Loucy (cell line): ENCODE measurements around the gene ARHGEF10L.

Experiments
- H2AFZ ChIP-seq: fragments of 200-600 bp; sonication (generic); 2 replicates; pipeline ENCODE4 v1.6.0; 2016; ENCODE audit warnings: antibody characterized with exemption, mild to moderate bottlenecking, low read length, moderate library complexity
- H3F3A ChIP-seq: fragments of 200-600 bp; 2 replicates; pipeline ENCODE4 v1.6.0; 2016; ENCODE audit warnings: antibody characterized with exemption, low read depth, mild to moderate bottlenecking
- H3K27me3 ChIP-seq: fragments of 200-600 bp; sonication (generic); 2 replicates; pipeline ENCODE4 v1.6.1; 2014; ENCODE audit warnings: low read length, mild to moderate bottlenecking; ENCODE audit not compliant: insufficient read depth, poor library complexity, severe bottlenecking
- H3K36me3 ChIP-seq: fragments of 200-600 bp; sonication (generic); 2 replicates; pipeline ENCODE4 v1.6.1; 2016; ENCODE audit warnings: low read length; ENCODE audit not compliant: insufficient read depth
- H3K4me1 ChIP-seq: fragments of 200-600 bp; sonication (generic); 2 replicates; pipeline ENCODE4 v1.5.1; 2014; ENCODE audit warnings: low read length, mild to moderate bottlenecking; ENCODE audit not compliant: insufficient read depth, poor library complexity, severe bottlenecking
- H3K4me2 ChIP-seq: fragments of 200-600 bp; sonication (generic); 2 replicates; pipeline ENCODE4 v1.6.0; 2014; ENCODE audit warnings: antibody characterized with exemption, low read length, low read depth, mild to moderate bottlenecking; ENCODE audit not compliant: poor library complexity, severe bottlenecking
- H3K4me3 ChIP-seq: fragments of 200-600 bp; sonication (generic); 2 replicates; pipeline ENCODE4 v1.5.1; 2014; ENCODE audit warnings: low read length, mild to moderate bottlenecking, mixed read lengths; ENCODE audit not compliant: poor library complexity, severe bottlenecking
- H3K79me2 ChIP-seq: fragments of 200-600 bp; sonication (generic); 2 replicates; pipeline ENCODE4 v1.6.1; 2014; ENCODE audit warnings: low read length; ENCODE audit not compliant: insufficient read depth
- H3K9ac ChIP-seq: fragments of 200-600 bp; sonication (generic); 2 replicates; pipeline ENCODE4 v1.6.0; 2014; ENCODE audit warnings: mild to moderate bottlenecking, low read depth, low read length, moderate library complexity; ENCODE audit not compliant: poor library complexity, severe bottlenecking
- H3K9me2 ChIP-seq: fragments of 200-600 bp; sonication (generic); replicated peaks from 2 replicates; pipeline ENCODE4 v1.6.1; 2016; ENCODE audit warnings: low read depth, low read length, mixed read lengths
- H3K9me3 ChIP-seq: fragments of 200-600 bp; sonication (generic); 2 replicates; pipeline ENCODE4 v1.6.1; 2014; ENCODE audit warnings: mild to moderate bottlenecking, antibody characterized with exemption, low read length, low read depth; ENCODE audit not compliant: insufficient read depth
- H4K20me1 ChIP-seq: fragments of 200-600 bp; sonication (generic); 2 replicates; pipeline ENCODE4 v1.6.0; 2014; ENCODE audit warnings: antibody characterized with exemption, low read length, mild to moderate bottlenecking; ENCODE audit not compliant: insufficient read depth, poor library complexity, severe bottlenecking
- EZH2phosphoT487 ChIP-seq: fragments of 200-600 bp; IDR thresholded peaks from 2 replicates; pipeline ENCODE4 v1.6.1; 2018; ENCODE audit warnings: antibody characterized with exemption, mild to moderate bottlenecking, moderate library complexity, borderline replicate concordance
- TF ChIP-seq, protein P1 (sequence below): fragments of 200-600 bp; sonication (generic); conservative IDR thresholded peaks from 2 replicates; pipeline ENCODE4 v1.5.1; 2014; ENCODE audit warnings: mild to moderate bottlenecking, antibody characterized with exemption, low read length

The ARHGEF10L gene

DNA sequence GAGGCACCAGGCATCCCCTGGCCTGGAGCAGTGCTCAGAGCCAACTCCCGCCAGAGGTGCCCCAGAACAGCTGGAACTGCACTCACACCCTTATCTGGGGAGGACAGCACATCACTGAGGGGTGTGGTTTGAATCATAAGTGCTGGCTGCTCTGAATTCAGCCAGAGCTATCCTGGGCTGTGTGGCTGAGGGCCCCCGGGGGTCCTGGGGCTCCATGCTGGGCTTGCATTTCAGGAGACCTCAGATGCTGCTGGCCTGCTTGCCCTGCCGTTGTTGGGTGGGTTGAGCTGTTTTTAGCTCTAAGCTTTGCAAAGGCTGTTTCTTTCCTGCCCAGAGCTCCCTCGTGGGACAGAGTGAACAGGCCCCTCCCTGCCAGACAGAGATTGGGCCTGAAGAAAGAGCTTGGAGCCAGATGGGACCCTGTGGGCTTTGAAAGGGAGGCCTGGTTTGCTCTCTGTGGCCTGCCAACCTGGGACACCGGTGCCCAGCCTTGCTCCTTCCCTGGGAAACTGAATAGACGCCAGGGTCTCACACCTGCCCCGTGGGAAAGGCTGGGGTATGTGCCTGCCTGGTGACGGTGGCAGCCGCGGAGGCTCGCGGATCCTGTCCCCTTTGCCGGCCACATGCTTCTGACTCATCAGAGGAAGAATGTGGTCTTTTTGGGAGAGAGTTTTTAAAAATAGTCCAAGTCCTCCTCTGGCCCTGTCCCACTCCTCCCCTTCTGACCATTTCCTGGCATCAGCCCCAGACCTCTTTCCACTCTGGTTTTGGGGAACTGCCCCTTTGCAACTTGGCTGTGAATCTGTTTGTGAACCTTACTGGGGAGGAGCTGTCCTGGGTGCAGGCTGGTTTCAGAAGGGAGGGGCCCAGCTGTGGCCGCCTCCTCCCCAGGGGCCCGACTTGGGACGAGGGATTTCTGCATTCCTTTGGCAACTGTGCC lies 30.0 kb downstream of the ARHGEF10L start:
- no peak for TF ChIP-seq EZH2phosphoT487
- TF ChIP-seq, protein P1, sequence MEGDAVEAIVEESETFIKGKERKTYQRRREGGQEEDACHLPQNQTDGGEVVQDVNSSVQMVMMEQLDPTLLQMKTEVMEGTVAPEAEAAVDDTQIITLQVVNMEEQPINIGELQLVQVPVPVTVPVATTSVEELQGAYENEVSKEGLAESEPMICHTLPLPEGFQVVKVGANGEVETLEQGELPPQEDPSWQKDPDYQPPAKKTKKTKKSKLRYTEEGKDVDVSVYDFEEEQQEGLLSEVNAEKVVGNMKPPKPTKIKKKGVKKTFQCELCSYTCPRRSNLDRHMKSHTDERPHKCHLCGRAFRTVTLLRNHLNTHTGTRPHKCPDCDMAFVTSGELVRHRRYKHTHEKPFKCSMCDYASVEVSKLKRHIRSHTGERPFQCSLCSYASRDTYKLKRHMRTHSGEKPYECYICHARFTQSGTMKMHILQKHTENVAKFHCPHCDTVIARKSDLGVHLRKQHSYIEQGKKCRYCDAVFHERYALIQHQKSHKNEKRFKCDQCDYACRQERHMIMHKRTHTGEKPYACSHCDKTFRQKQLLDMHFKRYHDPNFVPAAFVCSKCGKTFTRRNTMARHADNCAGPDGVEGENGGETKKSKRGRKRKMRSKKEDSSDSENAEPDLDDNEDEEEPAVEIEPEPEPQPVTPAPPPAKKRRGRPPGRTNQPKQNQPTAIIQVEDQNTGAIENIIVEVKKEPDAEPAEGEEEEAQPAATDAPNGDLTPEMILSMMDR, result no peak
- Histone ChIP-seq H3K79me2 (no peaks in the 10 kb centered on the region), H4K20me1 (no peaks in the 10 kb centered on the region), H3K9me2 (no peaks in the 10 kb centered on the region), H3K36me3 (no peaks in the 10 kb centered on the region), H2AFZ (no peak overlapping the region), H3K27me3 (no peaks in the 10 kb centered on the region), H3K9ac (no peak overlapping the region), H3K9me3 (no peaks in the 10 kb centered on the region), H3K4me2 (no peak overlapping the region), H3K4me3 (no peak overlapping the region), H3F3A (no peaks in the 10 kb centered on the region), H3K4me1 (peaks cover 7% of the 10 kb centered on the region)

DNA sequence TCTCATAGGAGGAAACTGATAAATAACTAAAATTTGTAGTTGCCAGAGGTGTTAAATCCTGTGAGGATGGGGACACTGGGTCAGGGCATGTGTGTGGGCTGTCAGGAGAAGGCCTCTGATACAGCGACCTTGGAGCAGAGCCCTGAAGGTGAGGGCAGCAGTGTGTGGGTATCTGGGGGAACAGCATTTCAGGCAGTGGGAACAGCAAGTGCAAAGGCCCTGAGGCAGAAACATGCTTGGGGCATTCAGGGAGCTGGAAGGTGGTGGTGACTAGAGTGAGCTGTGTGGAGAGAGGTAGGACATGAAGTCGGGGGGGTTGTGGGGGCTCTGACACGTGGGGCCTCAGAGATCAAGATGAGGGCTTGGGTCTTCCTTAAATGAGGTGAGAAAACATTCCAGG lies 30.7 kb downstream of the ARHGEF10L start:
- Histone ChIP-seq H3K9me3 (no peaks in the 10 kb centered on the region), H3K79me2 (no peaks in the 10 kb centered on the region), H3K36me3 (no peaks in the 10 kb centered on the region), H3K9ac (no peak overlapping the region), H3K4me3 (no peak overlapping the region), H4K20me1 (no peaks in the 10 kb centered on the region), H3K27me3 (no peaks in the 10 kb centered on the region), H3F3A (no peaks in the 10 kb centered on the region), H3K9me2 (no peaks in the 10 kb centered on the region), H2AFZ (no peak overlapping the region), H3K4me1 (peaks cover 7% of the 10 kb centered on the region), H3K4me2 (no peak overlapping the region)
- TF ChIP-seq, protein P1, result no peak

DNA sequence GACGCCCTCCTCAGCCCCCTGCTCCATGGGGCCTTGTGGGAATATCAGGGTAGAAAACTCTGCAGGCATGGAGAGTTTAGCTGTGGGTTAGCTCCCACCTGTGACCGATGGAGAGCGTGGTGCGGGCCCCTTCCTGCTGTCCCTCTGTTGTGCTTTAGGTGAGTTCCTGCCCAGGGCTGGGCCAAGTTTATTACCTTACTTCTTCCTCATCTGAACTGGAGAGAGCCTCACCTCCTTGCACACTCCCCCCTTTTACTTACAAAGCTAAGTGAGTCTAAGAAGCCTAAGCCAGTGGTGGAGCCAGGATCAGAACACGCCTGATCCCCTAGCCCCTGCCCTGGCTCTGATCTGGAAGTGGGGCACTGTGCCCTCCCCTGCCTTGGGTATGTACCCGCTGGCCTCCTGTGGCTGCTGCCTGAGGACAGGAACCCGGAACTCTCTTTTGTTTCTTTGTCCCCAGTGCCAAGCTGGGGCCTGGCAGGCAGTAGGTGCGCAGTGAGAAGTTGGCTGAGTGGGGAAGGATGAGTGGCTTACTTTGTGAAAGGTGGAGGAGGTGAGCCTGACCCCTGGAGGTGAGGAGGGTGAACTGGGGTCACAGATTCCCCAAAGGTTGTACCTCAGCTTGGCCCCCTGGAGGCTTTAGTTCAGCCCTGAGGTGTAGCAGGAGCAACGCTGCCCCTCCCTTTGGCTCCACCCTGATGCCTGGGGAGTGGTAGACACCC lies 32.9 kb downstream of the ARHGEF10L start:
- no peaks in the 10 kb centered on the region for H3F3A ChIP-seq
- peaks cover 7% of the 10 kb centered on the region for H3K4me1 ChIP-seq
- no peaks in the 10 kb centered on the region for H3K9me3 ChIP-seq
- H3K79me2 ChIP-seq, result no peaks in the 10 kb centered on the region
- TF ChIP-seq EZH2phosphoT487, result no peak
- TF ChIP-seq, protein P1, result peak; percentile 49
- H3K27me3 ChIP-seq, result no peaks in the 10 kb centered on the region
- H3K9me2 ChIP-seq, result no peaks in the 10 kb centered on the region
- 0 out of 2 replicates have a peak overlapping the region, but pooled peaks have one; percentile 29 for H2AFZ ChIP-seq
- no peak overlapping the region for H3K4me2 ChIP-seq
- H4K20me1 ChIP-seq, result no peaks in the 10 kb centered on the region
- no peak overlapping the region for H3K9ac ChIP-seq
- H3K4me3 ChIP-seq, result no peak overlapping the region
- no peaks in the 10 kb centered on the region for H3K36me3 ChIP-seq
